ENCODE measurements around the gene IFI27.

IFI27 gene

GRCh38 chr14:94104731-94105130 is 5.8 kb upstream of the IFI27 start:
- peaks cover 3% of the 10 kb centered on the region for H3K27me3 Mint-ChIP-seq (ENCODE audit: low read depth, poor library complexity)
- H3K4me3 Mint-ChIP-seq: no peak overlapping the region
- DNase-seq: no peak
- H3K9me3 Mint-ChIP-seq: no peaks in the 10 kb centered on the region
- TF ChIP-seq, protein P1, sequence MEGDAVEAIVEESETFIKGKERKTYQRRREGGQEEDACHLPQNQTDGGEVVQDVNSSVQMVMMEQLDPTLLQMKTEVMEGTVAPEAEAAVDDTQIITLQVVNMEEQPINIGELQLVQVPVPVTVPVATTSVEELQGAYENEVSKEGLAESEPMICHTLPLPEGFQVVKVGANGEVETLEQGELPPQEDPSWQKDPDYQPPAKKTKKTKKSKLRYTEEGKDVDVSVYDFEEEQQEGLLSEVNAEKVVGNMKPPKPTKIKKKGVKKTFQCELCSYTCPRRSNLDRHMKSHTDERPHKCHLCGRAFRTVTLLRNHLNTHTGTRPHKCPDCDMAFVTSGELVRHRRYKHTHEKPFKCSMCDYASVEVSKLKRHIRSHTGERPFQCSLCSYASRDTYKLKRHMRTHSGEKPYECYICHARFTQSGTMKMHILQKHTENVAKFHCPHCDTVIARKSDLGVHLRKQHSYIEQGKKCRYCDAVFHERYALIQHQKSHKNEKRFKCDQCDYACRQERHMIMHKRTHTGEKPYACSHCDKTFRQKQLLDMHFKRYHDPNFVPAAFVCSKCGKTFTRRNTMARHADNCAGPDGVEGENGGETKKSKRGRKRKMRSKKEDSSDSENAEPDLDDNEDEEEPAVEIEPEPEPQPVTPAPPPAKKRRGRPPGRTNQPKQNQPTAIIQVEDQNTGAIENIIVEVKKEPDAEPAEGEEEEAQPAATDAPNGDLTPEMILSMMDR (IDR thresholded peaks at IDR 0.05): no peak
- H3K27ac Mint-ChIP-seq: no peak overlapping the region
- peaks cover 17% of the 10 kb centered on the region for H3K36me3 Mint-ChIP-seq (ENCODE audit: low read depth)
- peaks cover 16% of the 10 kb centered on the region for H3K4me1 Mint-ChIP-seq

DNA sequence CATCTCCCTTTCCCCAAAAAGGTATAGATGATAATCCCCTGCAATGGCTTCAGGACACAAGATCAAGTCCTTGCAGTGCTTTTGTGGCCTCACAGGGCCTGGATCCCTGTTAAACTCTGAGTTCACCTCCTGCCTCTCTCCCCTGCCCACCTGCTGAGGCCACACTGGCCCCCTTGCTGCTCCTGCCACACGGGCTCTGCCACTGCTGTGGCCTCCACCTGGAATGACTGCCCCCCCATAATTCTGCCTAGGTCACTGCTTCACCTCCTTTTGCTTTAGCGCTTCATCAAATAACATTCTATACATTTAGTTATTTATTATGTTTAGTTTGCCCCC is 653 bp upstream of the IFI27 start:
- TF ChIP-seq, protein P1 (IDR thresholded peaks at IDR 0.05): no peak
- Mint-ChIP-seq H3K27ac (no peak overlapping the region), H3K4me3 (no peak overlapping the region), H3K9me3 (no peaks in the 10 kb centered on the region), H3K36me3 (ENCODE audit: low read depth) (peaks cover 17% of the 10 kb centered on the region), H3K27me3 (ENCODE audit: low read depth, poor library complexity) (peaks cover 3% of the 10 kb centered on the region), H3K4me1 (peaks cover 43% of the 10 kb centered on the region)
- no peak for DNase-seq

DNA sequence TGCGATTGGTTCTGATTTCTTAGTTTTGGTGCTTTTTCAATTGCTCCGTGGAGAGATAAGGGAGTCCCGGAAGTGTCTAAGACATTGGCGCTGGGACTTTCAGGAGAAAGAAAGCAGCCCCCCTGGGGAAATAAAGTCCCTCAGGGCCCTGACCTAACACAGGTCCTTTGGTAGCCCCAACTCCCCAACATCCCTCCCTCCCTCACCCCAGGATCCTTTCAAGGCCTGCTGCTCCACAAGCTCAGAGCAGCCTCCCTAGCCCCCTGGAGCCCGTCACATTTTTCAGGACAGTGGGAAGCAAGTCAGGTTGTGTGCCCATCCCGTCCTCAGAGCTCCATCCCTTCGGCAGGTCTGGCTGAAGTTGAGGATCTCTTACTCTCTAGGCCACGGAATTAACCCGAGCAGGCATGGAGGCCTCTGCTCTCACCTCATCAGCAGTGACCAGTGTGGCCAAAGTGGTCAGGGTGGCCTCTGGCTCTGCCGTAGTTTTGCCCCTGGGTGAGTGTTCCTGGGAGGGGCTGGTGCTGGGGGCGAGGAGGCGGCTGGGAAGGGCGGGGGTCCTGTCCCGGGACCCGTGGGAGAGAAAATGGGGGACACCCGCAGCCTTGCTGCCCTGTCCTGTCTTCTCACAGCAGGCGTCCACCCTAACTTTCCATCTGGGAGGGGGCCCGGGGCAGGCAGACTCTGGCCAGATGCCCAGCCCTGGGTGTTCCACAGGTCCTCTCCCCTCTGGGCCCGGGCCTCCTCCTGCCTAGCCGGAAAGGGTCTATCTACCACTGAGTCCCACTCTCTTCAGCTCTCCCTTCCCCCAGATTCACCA is 950 bp downstream of the IFI27 start:
- Mint-ChIP-seq H3K36me3 (ENCODE audit: low read depth) (peaks cover 14% of the 10 kb centered on the region), H3K4me3 (no peak overlapping the region), H3K9me3 (no peaks in the 10 kb centered on the region), H3K27ac (no peak overlapping the region), H3K27me3 (ENCODE audit: low read depth, poor library complexity) (peaks cover 3% of the 10 kb centered on the region), H3K4me1 (peaks cover 52% of the 10 kb centered on the region)
- TF ChIP-seq, protein P1 (IDR thresholded peaks at IDR 0.05): no peak
- DNase-seq: no peak

- TF ChIP-seq, protein P1 (IDR thresholded peaks at IDR 0.05): no peak
- no peak for DNase-seq
- Mint-ChIP-seq H3K36me3 (ENCODE audit: low read depth) (peaks cover 5% of the 10 kb centered on the region), H3K9me3 (no peaks in the 10 kb centered on the region), H3K4me3 (no peak overlapping the region), H3K4me1 (peaks cover 63% of the 10 kb centered on the region), H3K27ac (no peak overlapping the region), H3K27me3 (ENCODE audit: low read depth, poor library complexity) (peaks cover 3% of the 10 kb centered on the region)
Observed at GRCh38 chr14:94112513-94113063, 2.1 kb downstream of the IFI27 start.

- Mint-ChIP-seq H3K27me3 (ENCODE audit: low read depth, poor library complexity) (peaks cover 3% of the 10 kb centered on the region), H3K9me3 (no peaks in the 10 kb centered on the region), H3K4me1 (peaks cover 67% of the 10 kb centered on the region), H3K27ac (no peak overlapping the region), H3K4me3 (no peak overlapping the region), H3K36me3 (ENCODE audit: low read depth) (peaks cover under 1% of the 10 kb centered on the region)
- no peak for DNase-seq
- TF ChIP-seq, protein P1 (IDR thresholded peaks at IDR 0.05): no peak
Observed at GRCh38 chr14:94113073-94113472, 2.5 kb downstream of the IFI27 start.

DNA sequence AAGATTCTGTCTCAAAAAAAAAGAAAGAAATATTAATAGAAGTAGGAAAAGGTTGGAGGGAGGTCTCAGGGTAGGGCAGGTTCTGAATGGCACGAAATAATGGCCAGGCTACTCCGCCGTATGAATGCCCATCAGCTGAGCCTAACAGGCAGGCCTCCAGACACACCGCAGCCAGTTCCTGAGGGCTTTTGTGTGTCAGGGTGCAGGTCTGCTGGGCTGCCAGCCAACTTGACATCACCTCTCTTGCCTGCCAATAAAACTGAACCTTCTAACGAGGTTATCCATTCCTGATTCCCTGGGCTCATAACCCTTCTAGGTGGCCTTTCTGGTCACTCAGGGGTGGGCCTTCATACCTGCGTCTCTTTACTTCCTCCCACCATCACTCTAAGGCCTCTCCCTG is 3.0 kb downstream of the IFI27 start:
- Mint-ChIP-seq H3K27me3 (ENCODE audit: low read depth, poor library complexity) (peaks cover 3% of the 10 kb centered on the region), H3K4me3 (no peak overlapping the region), H3K27ac (no peak overlapping the region), H3K36me3 (ENCODE audit: low read depth) (no peaks in the 10 kb centered on the region), H3K4me1 (peaks cover 67% of the 10 kb centered on the region), H3K9me3 (no peaks in the 10 kb centered on the region)
- TF ChIP-seq, protein P1 (IDR thresholded peaks at IDR 0.05): no peak
- DNase-seq: no peak

Measured in nephron progenitor cell (in vitro differentiated cells).